Osteoblast (primary cell): ENCODE measurements around the gene NTHL1. TPM values are rescaled to one million over a fixed set of nuclear protein-coding genes. Genes with fewer than 3 reads are reported as not detected.
A peak's percentile ranks its signal among the peaks of the same experiment; 100 is the strongest.

ENCODE experiments used
- DNase-seq: peaks from one replicate; pipeline ENCODE4 v3.0.0; 2011; ENCODE audit warnings: low spot score, mixed read lengths; ENCODE audit not compliant: insufficient read length; ENCODE audit errors: missing footprints
- H2AFZ ChIP-seq: 2 replicates; pipeline ENCODE4 v1.6.0; 2011; ENCODE audit warnings: mild to moderate bottlenecking, low read length
- H3K27ac ChIP-seq: 2 replicates; pipeline ENCODE4 v1.5.1; 2011; ENCODE audit warnings: mild to moderate bottlenecking, low read depth, low read length, moderate library complexity
- H3K27me3 ChIP-seq: 2 replicates; pipeline ENCODE4 v1.6.0; 2012; ENCODE audit warnings: mild to moderate bottlenecking, control low read depth, inconsistent platforms, low read length, moderate library complexity; ENCODE audit not compliant: insufficient read depth
- H3K36me3 ChIP-seq: 2 replicates; pipeline ENCODE4 v1.5.1; 2011; ENCODE audit warnings: mild to moderate bottlenecking, low read length, control low read depth, moderate library complexity; ENCODE audit not compliant: insufficient read depth
- H3K4me1 ChIP-seq: 2 replicates; pipeline ENCODE4 v1.5.1; 2011; ENCODE audit warnings: mild to moderate bottlenecking, low read length, control low read depth, moderate library complexity; ENCODE audit not compliant: insufficient read depth
- H3K4me2 ChIP-seq: 2 replicates; pipeline ENCODE4 v1.6.0; 2011; ENCODE audit warnings: mild to moderate bottlenecking, low read length; ENCODE audit not compliant: insufficient read depth
- H3K4me3 ChIP-seq: fragments of 200-600 bp; sonication (generic); 3 replicates; pipeline ENCODE4 v1.5.1; 2012; ENCODE audit warnings: mild to moderate bottlenecking, low read length, inconsistent platforms; ENCODE audit not compliant: insufficient read depth
- H3K79me2 ChIP-seq: 2 replicates; pipeline ENCODE4 v1.6.0; 2012; ENCODE audit warnings: mild to moderate bottlenecking, low read length, control low read depth, inconsistent platforms; ENCODE audit not compliant: insufficient read depth
- H3K9me3 ChIP-seq: 2 replicates; pipeline ENCODE4 v1.5.1; 2011; ENCODE audit warnings: low read depth, low read length, control low read depth
- H4K20me1 ChIP-seq: 2 replicates; pipeline ENCODE4 v1.6.0; 2012; ENCODE audit warnings: mild to moderate bottlenecking, low read length, control low read depth; ENCODE audit not compliant: insufficient read depth
- total RNA-seq: library from RNA; depleted of rRNA; stranded (reverse); fragments of >200 nt; gene quantifications from 2 replicates; pipeline ENCODE4 v1.2.3, GENCODE V29; 2012
- TF ChIP-seq, protein P1 (sequence below): IDR thresholded peaks from 2 replicates; pipeline ENCODE4 v1.5.1; 2011; ENCODE audit warnings: mild to moderate bottlenecking, low read depth, low read length, moderate library complexity; ENCODE audit errors: extremely low read depth

Gene NTHL1
- total RNA-seq, 1 donor, result 22.8 TPM

DNA sequence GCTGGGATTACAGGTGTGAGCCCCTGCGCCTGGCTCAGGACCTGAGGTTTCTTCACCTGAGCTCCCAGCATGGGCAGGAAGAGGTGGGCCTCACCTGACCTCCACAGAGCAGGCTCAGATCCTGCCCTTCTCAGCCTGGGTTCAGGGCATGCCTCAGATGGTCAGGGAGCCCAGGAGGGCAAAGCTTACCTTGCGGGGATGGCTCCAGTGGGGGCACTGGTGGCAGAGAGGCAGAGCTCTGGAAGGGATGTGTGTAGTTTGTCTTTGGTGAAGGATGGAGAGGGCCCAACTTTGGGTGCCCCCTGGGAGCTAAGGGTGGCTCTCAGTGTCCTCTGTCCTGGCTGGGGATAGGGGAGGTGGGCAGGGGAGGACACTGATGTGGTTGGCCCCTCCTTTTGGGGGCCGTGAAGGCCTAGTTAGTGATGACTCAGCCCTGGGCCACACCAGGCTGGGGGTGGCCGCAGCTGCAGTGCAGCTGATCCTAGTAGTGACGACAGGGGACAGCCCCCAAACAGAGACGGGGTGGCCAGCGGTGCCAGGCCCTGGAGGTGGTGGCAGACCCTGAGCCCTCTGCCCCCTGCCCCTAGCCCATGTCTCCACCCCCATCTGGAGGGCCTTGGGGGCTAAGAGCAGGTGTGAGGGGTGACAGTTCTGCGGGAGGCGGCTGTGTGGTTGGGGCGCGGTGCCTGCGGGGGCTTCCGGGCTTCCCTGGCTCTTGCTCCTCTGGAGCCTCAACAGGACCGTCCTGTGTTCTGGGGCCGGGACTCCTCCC, 15.2 kb downstream of the NTHL1 start:
- Histone ChIP-seq H3K9me3 (no peaks in the 10 kb centered on the region), H3K4me2 (peak overlapping the region; percentile 81), H3K27me3 (no peaks in the 10 kb centered on the region), H2AFZ (no peak overlapping the region), H3K4me1 (peaks cover 48% of the 10 kb centered on the region), H3K79me2 (peaks cover 30% of the 10 kb centered on the region), H3K4me3 (peak overlapping the region; percentile 58), H4K20me1 (peaks cover 14% of the 10 kb centered on the region), H3K36me3 (peaks cover 14% of the 10 kb centered on the region), H3K27ac (peak overlapping the region; percentile 94)
- TF ChIP-seq, protein P1, sequence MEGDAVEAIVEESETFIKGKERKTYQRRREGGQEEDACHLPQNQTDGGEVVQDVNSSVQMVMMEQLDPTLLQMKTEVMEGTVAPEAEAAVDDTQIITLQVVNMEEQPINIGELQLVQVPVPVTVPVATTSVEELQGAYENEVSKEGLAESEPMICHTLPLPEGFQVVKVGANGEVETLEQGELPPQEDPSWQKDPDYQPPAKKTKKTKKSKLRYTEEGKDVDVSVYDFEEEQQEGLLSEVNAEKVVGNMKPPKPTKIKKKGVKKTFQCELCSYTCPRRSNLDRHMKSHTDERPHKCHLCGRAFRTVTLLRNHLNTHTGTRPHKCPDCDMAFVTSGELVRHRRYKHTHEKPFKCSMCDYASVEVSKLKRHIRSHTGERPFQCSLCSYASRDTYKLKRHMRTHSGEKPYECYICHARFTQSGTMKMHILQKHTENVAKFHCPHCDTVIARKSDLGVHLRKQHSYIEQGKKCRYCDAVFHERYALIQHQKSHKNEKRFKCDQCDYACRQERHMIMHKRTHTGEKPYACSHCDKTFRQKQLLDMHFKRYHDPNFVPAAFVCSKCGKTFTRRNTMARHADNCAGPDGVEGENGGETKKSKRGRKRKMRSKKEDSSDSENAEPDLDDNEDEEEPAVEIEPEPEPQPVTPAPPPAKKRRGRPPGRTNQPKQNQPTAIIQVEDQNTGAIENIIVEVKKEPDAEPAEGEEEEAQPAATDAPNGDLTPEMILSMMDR, result no peak
- peak; percentile 91 for DNase-seq

DNA sequence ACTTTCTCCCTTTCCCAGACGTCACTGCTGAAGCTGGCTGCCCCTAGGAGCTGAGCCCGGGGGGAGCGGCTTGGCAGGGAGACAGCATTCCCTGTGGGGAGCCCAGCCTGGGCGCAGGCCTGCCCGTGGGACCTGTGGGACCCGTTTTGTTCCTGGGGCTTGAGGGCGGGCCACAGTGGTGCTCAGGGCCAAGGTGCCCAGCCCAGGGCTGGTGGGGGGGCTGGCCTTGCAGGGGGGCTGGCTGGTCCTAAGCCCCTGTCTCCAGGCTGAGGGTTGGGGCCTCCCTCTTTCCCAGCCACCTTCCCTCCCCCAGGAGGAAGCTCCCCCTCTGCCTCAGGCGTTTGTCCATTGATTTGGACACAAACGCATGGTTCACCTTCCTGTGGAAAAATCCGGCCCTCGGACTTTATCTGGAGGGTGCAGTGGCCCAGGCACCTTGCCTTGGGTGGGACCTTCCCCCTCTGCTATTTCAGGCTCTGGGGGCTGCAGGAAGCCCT, 16.5 kb downstream of the NTHL1 start:
- peaks cover 16% of the 10 kb centered on the region for H4K20me1 ChIP-seq
- H3K4me3 ChIP-seq, result no peak overlapping the region
- H3K27me3 ChIP-seq, result no peaks in the 10 kb centered on the region
- H2AFZ ChIP-seq, result no peak overlapping the region
- H3K9me3 ChIP-seq, result no peaks in the 10 kb centered on the region
- H3K4me1 ChIP-seq, result peaks cover 46% of the 10 kb centered on the region
- peaks cover under 1% of the 10 kb centered on the region for H3K36me3 ChIP-seq
- DNase-seq, result no peak
- H3K27ac ChIP-seq, result no peak overlapping the region
- no peak overlapping the region for H3K4me2 ChIP-seq
- TF ChIP-seq, protein P1, result no peak
- H3K79me2 ChIP-seq, result peaks cover 23% of the 10 kb centered on the region

DNA sequence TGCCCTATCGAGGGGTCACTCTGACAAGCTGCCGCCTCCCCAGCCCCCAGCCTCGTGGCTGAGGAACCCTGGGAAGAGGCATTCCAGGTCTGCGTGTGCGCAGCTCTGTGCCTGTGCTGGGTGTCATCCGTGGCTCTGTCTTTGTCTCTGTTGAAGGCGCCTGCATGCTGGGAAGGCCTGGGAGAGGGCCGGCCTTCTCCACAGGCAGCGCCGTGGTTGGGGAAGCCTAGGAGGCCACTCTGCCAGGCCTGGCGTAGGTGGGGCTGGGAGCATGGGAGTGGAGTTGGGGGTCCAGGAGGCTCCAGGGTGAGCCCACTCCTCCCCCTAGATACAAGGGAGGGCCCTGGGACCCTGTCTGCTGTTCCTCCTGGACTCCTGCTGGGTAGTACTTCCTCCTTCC, 17.6 kb downstream of the NTHL1 start:
- Histone ChIP-seq H3K9me3 (no peaks in the 10 kb centered on the region), H3K36me3 (no peaks in the 10 kb centered on the region), H2AFZ (no peak overlapping the region), H3K27ac (no peak overlapping the region), H3K4me3 (no peak overlapping the region), H3K27me3 (no peaks in the 10 kb centered on the region), H3K4me1 (peaks cover 35% of the 10 kb centered on the region), H4K20me1 (peaks cover 16% of the 10 kb centered on the region), H3K4me2 (no peak overlapping the region), H3K79me2 (peaks cover 19% of the 10 kb centered on the region)
- DNase-seq, result no peak
- TF ChIP-seq, protein P1, result no peak

DNA sequence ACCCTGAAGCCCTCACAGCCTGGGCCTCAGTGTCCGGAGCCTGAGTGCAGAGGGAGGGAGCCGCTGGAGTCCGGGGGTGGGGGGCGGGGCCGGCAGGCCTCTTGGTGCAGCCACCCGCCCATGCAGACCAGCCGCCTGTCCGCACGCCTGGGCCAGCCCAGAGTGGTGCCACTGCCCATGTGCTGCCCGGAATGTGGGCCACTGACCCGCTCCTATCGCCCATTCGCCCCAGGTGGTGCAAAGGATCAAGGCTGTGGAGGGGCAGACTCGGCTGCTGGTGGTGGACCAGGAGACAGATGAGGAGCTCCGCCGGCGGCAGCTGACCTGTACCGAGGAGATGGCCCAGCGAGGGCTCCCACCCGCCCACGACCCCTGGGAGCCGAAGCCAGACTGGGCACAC, 18.3 kb downstream of the NTHL1 start:
- Histone ChIP-seq H4K20me1 (peaks cover 16% of the 10 kb centered on the region), H3K4me3 (no peak overlapping the region), H3K79me2 (peaks cover 15% of the 10 kb centered on the region), H3K4me1 (peaks cover 30% of the 10 kb centered on the region), H3K4me2 (peak overlapping the region; percentile 9), H3K27me3 (no peaks in the 10 kb centered on the region), H3K27ac (no peak overlapping the region), H2AFZ (no peak overlapping the region), H3K36me3 (no peaks in the 10 kb centered on the region), H3K9me3 (no peaks in the 10 kb centered on the region)
- TF ChIP-seq, protein P1, result no peak
- no peak for DNase-seq
